ENCODE measurements around the gene SYNGR3.

The SYNGR3 gene

GRCh38 chr16:1989209-1990100 lies at the start of gene SYNGR3:
Gene SYNGR3 (plus strand): TSS chr16:1989970. CDS start chr16:1990103, 133 bp downstream.
- no peak within 1 kb of the TSS for H3K9ac ChIP-seq
- H3K4me1 ChIP-seq = peaks cover 7% of the 10 kb centered on the region
- H3K9me3 ChIP-seq (ENCODE audit: control insufficient read depth, low read length) = no peaks in the 10 kb centered on the region
- H2AFZ ChIP-seq = peak within 1 kb of the TSS; percentile 73
- H3K36me3 ChIP-seq (ENCODE audit: control insufficient read depth, insufficient read depth, low read length) = no peaks in the 10 kb centered on the region
- H3K27ac ChIP-seq = no peak within 1 kb of the TSS
- TF ChIP-seq CTCF (IDR thresholded peaks at IDR 0.05) = no peak
- no peaks in the 10 kb centered on the region for H3K79me2 ChIP-seq
- H3K4me2 ChIP-seq (ENCODE audit: low read length) = peak within 1 kb of the TSS; percentile 89
- no peaks in the 10 kb centered on the region for H3K27me3 ChIP-seq (ENCODE audit: control insufficient read depth, insufficient read depth, low read length)
- peak within 1 kb of the TSS; percentile 68 for H3K4me3 ChIP-seq (ENCODE audit: low read depth, low read length)

- no peaks in the 10 kb centered on the region for H3K27me3 ChIP-seq (ENCODE audit: control insufficient read depth, insufficient read depth, low read length)
- H2AFZ ChIP-seq = no peak overlapping the region
- no peak overlapping the region for H3K4me2 ChIP-seq (ENCODE audit: low read length)
- peaks cover 8% of the 10 kb centered on the region for H3K4me1 ChIP-seq
- H3K79me2 ChIP-seq = no peaks in the 10 kb centered on the region
- H3K9ac ChIP-seq = no peak overlapping the region
- H3K27ac ChIP-seq = no peak overlapping the region
- TF ChIP-seq CTCF (IDR thresholded peaks at IDR 0.05) = no peak
- H3K36me3 ChIP-seq (ENCODE audit: control insufficient read depth, insufficient read depth, low read length) = no peaks in the 10 kb centered on the region
- H3K9me3 ChIP-seq (ENCODE audit: control insufficient read depth, low read length) = no peaks in the 10 kb centered on the region
- H3K4me3 ChIP-seq (ENCODE audit: low read depth, low read length) = no peak overlapping the region
Observed at GRCh38 chr16:1940273-1941161, 49.3 kb upstream of the SYNGR3 start.

GRCh38 chr16:1941162-1942046 lies 48.4 kb upstream of the SYNGR3 start:
- Histone ChIP-seq H3K4me2 (ENCODE audit: low read length) (no peak overlapping the region), H3K9ac (no peak overlapping the region), H3K9me3 (ENCODE audit: control insufficient read depth, low read length) (no peaks in the 10 kb centered on the region), H3K27ac (peak overlapping the region; percentile 47), H3K4me1 (peaks cover 8% of the 10 kb centered on the region), H3K27me3 (ENCODE audit: control insufficient read depth, insufficient read depth, low read length) (no peaks in the 10 kb centered on the region), H3K4me3 (ENCODE audit: low read depth, low read length) (no peak overlapping the region), H3K79me2 (no peaks in the 10 kb centered on the region), H2AFZ (no peak overlapping the region), H3K36me3 (ENCODE audit: control insufficient read depth, insufficient read depth, low read length) (no peaks in the 10 kb centered on the region)
- TF ChIP-seq CTCF (IDR thresholded peaks at IDR 0.05) = no peak

GRCh38 chr16:1942047-1942809 lies 47.5 kb upstream of the SYNGR3 start:
- Histone ChIP-seq H3K27me3 (ENCODE audit: control insufficient read depth, insufficient read depth, low read length) (no peaks in the 10 kb centered on the region), H3K36me3 (ENCODE audit: control insufficient read depth, insufficient read depth, low read length) (no peaks in the 10 kb centered on the region), H3K79me2 (no peaks in the 10 kb centered on the region), H3K9me3 (ENCODE audit: control insufficient read depth, low read length) (no peaks in the 10 kb centered on the region), H3K9ac (no peak overlapping the region), H3K4me2 (ENCODE audit: low read length) (peak overlapping the region; percentile 89), H2AFZ (peak overlapping the region; percentile 93), H3K4me1 (peaks cover 8% of the 10 kb centered on the region), H3K27ac (peak overlapping the region; percentile 47), H3K4me3 (ENCODE audit: low read depth, low read length) (peak overlapping the region; percentile 61)
- no peak for TF ChIP-seq CTCF (IDR thresholded peaks at IDR 0.05)

Data from parathyroid adenoma (tissue), 2 donors.